Measurements from ENCODE around the gene SERTM1.

SERTM1 gene

GRCh38 chr13:36673838-36674326 is at the start of gene SERTM1:
TSS of gene SERTM1 (plus strand) at chr13:36674020. CDS start at chr13:36695079, 21,059 bp downstream.
- in situ Hi-C loops (cut with HindIII; ENCODE audit: low sequenced_read_pairs), result no loop called here

- in situ Hi-C loops (cut with HindIII; ENCODE audit: low sequenced_read_pairs), result no loop called here
Observed at GRCh38 chr13:36628377-36629056, 45.3 kb upstream of the SERTM1 start.

GRCh38 chr13:36629057-36629385 is 44.8 kb upstream of the SERTM1 start:
- in situ Hi-C loops (cut with HindIII; ENCODE audit: low sequenced_read_pairs), result no loop called here

GRCh38 chr13:36630181-36630803 is 43.5 kb upstream of the SERTM1 start:
- in situ Hi-C loops (cut with HindIII; ENCODE audit: low sequenced_read_pairs), result no loop called here

GRCh38 chr13:36639610-36640009 is 34.2 kb upstream of the SERTM1 start:
- in situ Hi-C loops (cut with HindIII; ENCODE audit: low sequenced_read_pairs), result no loop called here

GRCh38 chr13:36650611-36651010 is 23.2 kb upstream of the SERTM1 start:
- in situ Hi-C loops (cut with HindIII; ENCODE audit: low sequenced_read_pairs), result no loop called here

GRCh38 chr13:36665630-36666029 is 8.2 kb upstream of the SERTM1 start:
- in situ Hi-C loops (cut with HindIII; ENCODE audit: low sequenced_read_pairs), result no loop called here

GRCh38 chr13:36666477-36667229 is 7.2 kb upstream of the SERTM1 start:
- in situ Hi-C loops (cut with HindIII; ENCODE audit: low sequenced_read_pairs), result no loop called here

GRCh38 chr13:36668316-36668715 is 5.5 kb upstream of the SERTM1 start:
- in situ Hi-C loops (cut with HindIII; ENCODE audit: low sequenced_read_pairs), result no loop called here

GRCh38 chr13:36673352-36673751 is 468 bp upstream of the SERTM1 start:
- in situ Hi-C loops (cut with HindIII; ENCODE audit: low sequenced_read_pairs), result no loop called here

GRCh38 chr13:36674337-36675212 is 755 bp downstream of the SERTM1 start:
- in situ Hi-C loops (cut with HindIII; ENCODE audit: low sequenced_read_pairs), result no loop called here

GRCh38 chr13:36675213-36675536 is 1.4 kb downstream of the SERTM1 start:
- in situ Hi-C loops (cut with HindIII; ENCODE audit: low sequenced_read_pairs), result no loop called here

- in situ Hi-C loops (cut with HindIII; ENCODE audit: low sequenced_read_pairs), result no loop called here
Observed at GRCh38 chr13:36680913-36681312, 7.1 kb downstream of the SERTM1 start.

GRCh38 chr13:36681894-36682624 is 8.2 kb downstream of the SERTM1 start:
- in situ Hi-C loops (cut with HindIII; ENCODE audit: low sequenced_read_pairs), result no loop called here

GRCh38 chr13:36683701-36684100 is 9.9 kb downstream of the SERTM1 start:
- in situ Hi-C loops (cut with HindIII; ENCODE audit: low sequenced_read_pairs), result no loop called here

GRCh38 chr13:36685927-36686326 is 12.1 kb downstream of the SERTM1 start:
- in situ Hi-C loops (cut with HindIII; ENCODE audit: low sequenced_read_pairs), result no loop called here

- in situ Hi-C loops (cut with HindIII; ENCODE audit: low sequenced_read_pairs), result no loop called here
Observed at GRCh38 chr13:36696410-36697010, 22.7 kb downstream of the SERTM1 start.

GRCh38 chr13:36700170-36700569 is 26.4 kb downstream of the SERTM1 start:
- in situ Hi-C loops (cut with HindIII; ENCODE audit: low sequenced_read_pairs), result no loop called here

- in situ Hi-C loops (cut with HindIII; ENCODE audit: low sequenced_read_pairs), result no loop called here
Observed at GRCh38 chr13:36706755-36707154, 32.9 kb downstream of the SERTM1 start.
